Effector CD4-positive, alpha-beta T cell (primary cell): ENCODE results near the gene PDZD2.
"Not testable (repeated sequence)": the region's sequence is repeated elsewhere in the genome, so short reads cannot be mapped to it uniquely, and the experiment has no call there.

Source experiments
- DNase-seq: peaks from one replicate; pipeline ENCODE4 v3.0.0-alpha.2; 2020

The PDZD2 gene

DNA sequence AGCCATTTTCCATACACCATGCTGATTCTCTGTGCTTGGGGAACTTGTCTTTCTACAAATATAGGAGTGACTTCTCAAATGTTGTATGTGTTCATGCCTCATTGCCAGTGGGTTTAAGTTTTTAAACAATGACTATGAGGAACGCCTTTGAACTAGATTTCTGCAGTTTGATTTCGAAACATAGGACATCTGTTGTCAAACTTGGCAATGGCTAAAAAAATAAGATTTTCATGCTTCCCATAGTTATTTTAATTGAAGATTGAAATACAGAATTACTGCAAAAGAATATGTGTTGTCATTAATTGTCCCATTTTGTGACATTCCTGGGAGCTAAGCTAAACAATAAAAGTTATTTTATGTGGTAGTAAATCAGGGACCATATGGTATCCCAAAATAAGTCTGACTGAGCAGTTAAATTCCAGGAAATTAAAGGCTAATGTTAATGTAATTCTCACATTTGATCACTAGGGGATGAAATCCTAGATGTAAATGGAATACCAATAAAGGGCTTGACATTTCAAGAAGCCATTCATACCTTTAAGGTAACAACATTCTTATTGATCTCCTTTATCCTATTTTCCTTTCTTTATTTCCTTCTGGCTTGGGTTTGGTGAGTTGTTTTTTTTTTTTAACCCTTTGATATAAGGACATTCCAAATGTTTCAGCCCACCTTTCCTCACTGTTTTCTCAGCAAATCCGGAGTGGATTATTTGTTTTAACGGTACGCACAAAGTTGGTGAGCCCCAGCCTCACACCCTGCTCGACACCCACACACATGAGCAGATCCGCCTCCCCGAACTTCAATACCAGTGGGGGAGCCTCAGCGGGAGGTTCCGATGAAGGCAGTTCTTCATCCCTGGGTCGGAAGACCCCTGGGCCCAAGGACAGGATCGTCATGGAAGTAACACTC is 418.5 kb downstream of the PDZD2 start:
- no peak for DNase-seq

DNA sequence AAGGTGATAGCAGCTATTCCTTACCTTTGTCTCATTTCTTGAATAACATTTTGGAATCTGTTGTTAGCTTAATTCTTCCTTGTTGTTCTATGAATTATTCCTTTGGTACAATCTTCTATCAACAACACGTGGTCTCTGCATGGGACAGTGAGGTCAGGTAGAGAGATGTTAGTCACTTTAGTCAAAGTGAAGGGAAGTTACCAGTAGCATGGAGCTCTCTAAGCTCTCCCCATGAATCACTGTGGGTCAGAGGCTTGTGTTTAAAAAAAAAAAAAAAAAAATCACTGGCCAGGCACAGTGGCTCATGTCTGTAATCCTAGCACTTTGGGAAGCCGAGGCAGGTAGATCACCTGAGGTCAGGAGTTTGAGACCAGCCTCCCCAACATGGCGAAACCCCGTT is 419.2 kb downstream of the PDZD2 start:
- no peak for DNase-seq

- no peak for DNase-seq
Observed at GRCh38 chr5:32058997-32059396, 420.1 kb downstream of the PDZD2 start.

DNA sequence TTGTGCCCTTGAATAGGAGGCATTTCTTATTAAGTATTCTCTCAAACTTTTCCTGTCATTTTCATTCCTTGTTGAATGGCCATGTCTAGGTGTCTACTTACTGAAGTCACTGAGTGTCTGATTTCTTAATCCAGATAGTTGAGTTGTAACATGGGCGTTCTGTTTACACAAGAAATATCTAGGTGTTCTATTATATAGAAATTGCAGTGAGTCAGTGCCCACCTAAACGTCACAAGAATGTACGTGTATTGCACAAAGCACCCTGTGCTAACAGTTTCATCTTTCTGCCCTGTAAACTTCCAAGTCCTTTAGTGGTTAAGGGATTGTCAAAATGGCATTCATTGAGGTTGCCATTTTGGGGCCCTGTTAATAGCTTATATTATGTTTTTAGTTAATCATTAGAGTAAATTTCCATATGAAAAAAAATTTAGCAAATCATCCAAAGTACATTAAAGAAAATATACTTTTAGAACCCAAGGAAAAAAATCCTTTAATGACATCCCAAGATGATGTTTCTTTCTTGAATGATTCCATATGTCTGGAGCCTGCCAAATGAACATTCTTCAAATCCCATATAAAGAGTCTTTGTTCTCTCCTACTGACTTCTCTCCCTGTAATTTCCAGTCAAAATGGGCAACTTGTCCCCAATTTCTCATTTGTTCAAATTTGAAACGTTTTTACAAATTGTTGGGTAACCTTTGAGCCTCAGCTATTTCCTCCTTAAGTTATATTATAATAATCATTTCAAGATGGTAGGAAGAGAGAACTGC is 421.0 kb downstream of the PDZD2 start:
- DNase-seq = no peak

- no peak for DNase-seq
Observed at GRCh38 chr5:32061236-32061635, 422.3 kb downstream of the PDZD2 start.

- DNase-seq = no peak
Observed at GRCh38 chr5:32066448-32066847, 427.5 kb downstream of the PDZD2 start.

- no peak for DNase-seq
Observed at GRCh38 chr5:32067774-32068470, 429.0 kb downstream of the PDZD2 start.

DNA sequence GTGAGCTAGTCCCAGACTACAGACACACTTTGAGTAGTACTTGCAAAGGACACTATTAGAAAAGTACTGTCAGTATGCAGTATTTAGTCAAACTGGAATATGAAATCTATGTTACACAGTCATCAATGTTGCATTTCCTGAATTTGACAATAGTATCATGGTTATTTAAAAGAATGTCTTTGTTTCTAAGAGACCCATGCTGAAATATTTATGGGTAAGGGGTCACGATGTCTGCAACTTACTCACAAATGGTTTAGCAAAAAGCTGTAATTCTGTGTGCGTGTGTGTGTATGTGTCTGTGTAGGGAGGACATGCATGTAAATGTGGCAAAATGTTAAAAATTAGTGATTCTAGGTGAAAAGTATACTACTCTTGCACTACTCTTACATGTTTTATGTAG is 429.6 kb downstream of the PDZD2 start:
- DNase-seq = no peak

DNA sequence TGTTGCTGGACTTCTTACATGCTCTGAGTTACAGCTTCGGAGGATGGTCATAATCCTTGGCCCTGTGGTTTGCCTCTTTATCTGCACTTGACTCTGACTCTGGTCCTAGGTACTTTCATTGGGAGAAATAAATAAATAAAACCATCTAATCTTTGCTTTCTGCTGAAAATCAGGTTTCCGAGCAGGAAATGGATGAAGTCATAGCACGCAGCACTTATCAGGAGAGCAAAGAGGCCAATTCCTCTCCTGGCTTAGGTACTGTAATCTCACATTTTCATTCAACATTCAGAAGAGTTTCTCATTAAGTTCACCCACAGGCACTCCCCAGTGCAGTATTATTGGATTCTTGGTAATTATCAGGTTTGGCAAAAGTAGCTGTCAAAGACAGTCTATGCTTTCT is 430.5 kb downstream of the PDZD2 start:
- DNase-seq = no peak

GRCh38 chr5:32071351-32071944 is 432.5 kb downstream of the PDZD2 start:
- DNase-seq = no peak

DNA sequence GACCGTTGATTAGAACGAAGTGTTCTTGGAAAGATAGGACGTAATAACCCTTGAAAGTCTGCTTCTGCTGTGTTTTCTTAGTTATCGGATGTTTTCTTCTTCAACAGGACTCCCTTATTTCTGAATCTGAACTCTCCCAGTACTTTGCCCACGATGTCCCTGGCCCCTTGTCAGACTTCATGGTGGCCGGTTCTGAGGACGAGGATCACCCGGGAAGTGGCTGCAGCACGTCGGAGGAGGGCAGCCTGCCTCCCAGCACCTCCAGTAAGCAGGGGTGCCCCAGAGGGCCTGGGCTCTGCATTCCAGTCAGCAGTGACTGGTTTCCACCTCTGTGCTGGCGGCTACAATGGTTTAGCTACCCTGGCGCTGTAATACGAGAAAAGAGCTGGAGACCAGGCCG is 433.1 kb downstream of the PDZD2 start:
- no peak for DNase-seq

GRCh38 chr5:32074401-32074800 is 435.5 kb downstream of the PDZD2 start:
- no peak for DNase-seq

- DNase-seq = no peak
Observed at GRCh38 chr5:32076699-32077695, 438.1 kb downstream of the PDZD2 start.

GRCh38 chr5:32078855-32079254 is 439.9 kb downstream of the PDZD2 start:
- DNase-seq = not testable (repeated sequence)

GRCh38 chr5:32080565-32080964 is 441.6 kb downstream of the PDZD2 start:
- DNase-seq = not testable (repeated sequence)

- DNase-seq = no peak
Observed at GRCh38 chr5:32082701-32083100, 443.8 kb downstream of the PDZD2 start.

GRCh38 chr5:32083981-32084430 is 445.1 kb downstream of the PDZD2 start:
- DNase-seq = no peak

- no peak for DNase-seq
Observed at GRCh38 chr5:32087086-32088082, 448.5 kb downstream of the PDZD2 start.

DNA sequence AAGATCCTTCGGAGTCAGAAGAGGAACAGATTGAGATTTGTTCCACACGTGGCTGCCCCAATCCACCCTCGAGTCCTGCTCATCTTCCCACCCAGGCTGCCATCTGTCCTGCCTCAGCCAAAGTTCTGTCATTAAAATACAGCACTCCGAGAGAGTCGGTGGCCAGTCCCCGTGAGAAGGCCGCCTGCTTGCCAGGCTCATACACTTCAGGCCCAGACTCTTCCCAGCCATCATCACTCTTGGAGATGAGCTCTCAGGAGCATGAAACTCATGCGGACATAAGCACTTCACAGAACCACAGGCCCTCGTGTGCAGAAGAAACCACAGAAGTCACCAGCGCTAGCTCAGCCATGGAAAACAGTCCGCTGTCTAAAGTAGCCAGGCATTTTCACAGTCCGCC is 449.3 kb downstream of the PDZD2 start:
- DNase-seq = no peak
